Measurements from ENCODE around the gene CELF4.

The CELF4 gene

GRCh38 chr18:37447962-37448888 lies 117.4 kb downstream of the CELF4 start:
- no peak for DNase-seq

GRCh38 chr18:37445836-37446235 lies 119.8 kb downstream of the CELF4 start:
- DNase-seq: no peak

GRCh38 chr18:37445368-37445767 lies 120.2 kb downstream of the CELF4 start:
- DNase-seq: no peak

- no peak for DNase-seq
Observed at GRCh38 chr18:37443325-37444055, 122.1 kb downstream of the CELF4 start.

GRCh38 chr18:37442477-37442876 lies 123.1 kb downstream of the CELF4 start:
- DNase-seq: no peak

- no peak for DNase-seq
Observed at GRCh38 chr18:37441821-37442220, 123.8 kb downstream of the CELF4 start.

DNA sequence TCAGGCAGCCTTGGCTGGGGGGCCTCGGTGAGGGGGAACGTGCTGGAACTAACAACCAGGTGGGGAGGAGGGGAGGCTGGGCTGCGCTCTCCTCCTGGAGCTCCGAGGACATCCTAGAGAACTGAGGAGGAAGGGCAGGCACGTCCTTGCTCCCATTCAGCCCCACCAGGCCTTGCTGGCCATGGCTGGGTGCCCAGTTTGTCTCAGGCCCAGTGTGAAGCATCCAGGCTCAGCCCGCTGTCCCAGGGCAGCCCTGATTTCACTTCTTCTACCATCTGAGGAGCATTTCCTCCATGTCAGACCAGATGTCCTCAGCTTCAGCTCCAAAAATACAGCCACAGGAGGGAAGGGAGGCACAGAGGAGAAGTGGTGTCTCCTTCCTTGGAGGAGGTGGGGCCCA lies 125.4 kb downstream of the CELF4 start:
- DNase-seq: peak in 4 of 56 donors; percentile 2 to 36 (median 20)

- no peak for DNase-seq
Observed at GRCh38 chr18:37438417-37439180, 127.0 kb downstream of the CELF4 start.

DNA sequence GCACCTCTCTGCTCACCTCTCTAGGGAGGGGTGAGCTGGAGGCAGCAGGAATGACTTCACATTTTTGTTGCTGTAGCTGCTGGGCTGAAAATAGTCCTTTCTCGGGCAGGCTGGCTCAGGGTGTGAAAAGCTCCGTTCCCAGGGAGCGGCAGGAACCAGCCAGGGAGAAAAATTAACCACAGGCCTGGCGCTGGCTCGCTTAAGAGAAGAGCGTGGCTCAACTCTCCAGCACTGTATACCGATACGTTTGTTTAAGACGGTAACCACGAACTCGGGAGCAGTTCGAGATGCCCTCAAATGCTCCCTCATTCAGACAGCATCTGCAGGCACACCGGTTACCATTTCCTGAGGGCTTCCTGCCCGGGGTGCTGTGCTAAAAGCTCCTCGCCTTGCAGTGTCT lies 129.6 kb downstream of the CELF4 start:
- peak in 23 of 56 donors; percentile 10 to 68 (median 41) for DNase-seq

GRCh38 chr18:37435150-37435867 lies 130.3 kb downstream of the CELF4 start:
- peak in 3 of 56 donors; percentile 4 to 39 (median 25) for DNase-seq

DNA sequence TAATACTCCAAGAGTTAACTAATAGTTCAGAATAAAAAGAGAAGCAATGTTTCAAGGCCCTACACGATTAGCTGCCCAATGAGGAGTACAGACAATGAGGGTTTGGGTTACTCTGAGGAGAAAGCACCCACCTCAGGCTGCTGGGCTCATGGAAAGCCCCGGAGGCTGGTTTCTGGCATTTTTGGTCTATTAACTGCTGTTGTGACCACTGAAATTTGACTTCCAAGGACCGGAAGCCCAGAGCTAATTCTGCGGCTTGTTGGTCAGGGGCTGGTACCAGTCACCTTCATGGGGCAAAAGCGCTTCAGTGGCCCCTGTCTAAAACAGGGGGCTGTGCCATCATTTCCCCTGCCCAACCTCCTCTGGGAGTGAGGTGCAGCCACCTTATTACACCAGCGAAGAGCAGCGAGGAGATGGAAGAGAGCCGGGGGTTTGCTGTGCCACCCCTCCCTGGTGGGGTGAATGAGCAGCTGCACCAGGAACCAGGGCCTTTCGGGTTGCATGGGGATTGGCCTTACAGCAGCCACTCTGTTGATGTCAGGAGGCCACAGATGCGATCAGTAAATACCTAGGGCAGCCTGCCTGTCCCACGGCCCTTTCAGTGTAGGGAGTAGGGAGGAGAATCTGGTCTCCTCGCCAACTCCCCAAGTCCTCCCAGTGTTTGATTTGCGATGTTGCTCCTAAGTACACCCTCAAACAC lies 131.3 kb downstream of the CELF4 start:
- DNase-seq: no peak

DNA sequence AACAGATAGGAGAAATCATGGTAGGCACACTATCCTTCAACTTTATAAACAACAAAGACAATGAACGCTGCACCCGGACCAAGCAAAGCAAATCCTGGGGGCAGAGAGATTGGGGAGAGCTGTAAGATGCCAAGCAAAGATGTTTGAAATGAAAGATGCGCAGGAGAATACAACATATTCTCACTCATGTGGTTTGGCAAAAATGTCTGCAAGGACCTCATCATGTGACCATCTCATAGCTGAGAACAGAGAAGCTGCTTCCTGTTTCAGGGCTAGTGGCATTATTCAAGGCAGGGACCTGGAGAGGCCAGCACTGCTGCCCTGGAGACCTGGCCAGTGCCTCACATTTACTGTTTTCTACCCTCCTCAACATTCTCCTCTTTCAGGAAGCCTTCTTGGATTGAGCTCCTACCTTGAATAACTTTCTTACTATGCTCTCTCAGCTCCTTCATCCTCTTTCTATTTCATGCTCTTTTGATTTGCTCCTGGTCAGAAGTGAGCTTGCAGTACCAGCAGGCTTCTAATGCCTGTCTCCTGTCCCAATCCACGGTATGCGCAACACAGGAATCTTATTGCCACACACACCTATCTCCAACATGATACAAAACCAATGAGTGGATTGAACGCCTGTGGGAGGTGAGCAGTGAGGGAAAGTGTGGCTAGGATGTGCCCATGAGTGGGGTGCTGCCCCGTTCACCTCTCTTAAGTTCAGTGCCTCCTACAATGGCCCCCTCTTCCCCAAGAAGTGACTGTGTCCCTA lies 133.0 kb downstream of the CELF4 start:
- no peak for DNase-seq

- DNase-seq: no peak
Observed at GRCh38 chr18:37430357-37431076, 135.1 kb downstream of the CELF4 start.

- DNase-seq: peak in 3 of 56 donors; percentile 8 to 49 (median 13)
Observed at GRCh38 chr18:37429791-37430190, 135.8 kb downstream of the CELF4 start.

DNA sequence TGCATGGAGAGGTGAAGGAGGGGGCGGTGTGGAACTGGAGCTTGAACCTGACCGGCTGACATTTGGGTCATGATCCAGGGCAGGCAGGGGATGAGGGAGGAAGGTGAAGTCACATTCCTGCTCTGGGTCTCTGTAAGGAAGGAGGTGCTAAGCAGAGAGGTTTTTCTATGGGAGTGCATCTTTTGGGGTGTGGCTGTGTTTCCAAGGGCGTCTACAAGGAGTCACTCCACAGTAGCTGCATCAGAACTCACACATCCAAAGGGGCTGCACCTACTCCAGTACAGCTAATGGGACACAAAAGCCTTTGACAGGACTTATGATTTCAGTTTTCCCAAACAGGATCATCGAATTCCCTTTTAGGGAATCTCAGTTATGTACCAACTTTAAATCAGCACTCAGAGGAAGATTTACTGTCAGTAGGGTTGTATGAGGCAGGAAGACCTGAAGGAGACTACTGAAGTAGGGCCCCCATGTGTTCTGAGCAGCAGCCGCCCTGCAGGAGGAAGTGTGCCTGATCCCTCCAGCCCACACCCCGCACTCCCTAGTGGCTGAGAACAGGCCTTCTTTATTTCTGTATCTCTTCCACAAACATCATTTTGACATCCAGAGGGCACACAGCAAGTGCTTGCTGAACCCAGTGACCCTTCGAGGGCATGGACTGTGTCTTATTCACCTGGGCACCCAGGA lies 137.2 kb downstream of the CELF4 start:
- DNase-seq: no peak

DNA sequence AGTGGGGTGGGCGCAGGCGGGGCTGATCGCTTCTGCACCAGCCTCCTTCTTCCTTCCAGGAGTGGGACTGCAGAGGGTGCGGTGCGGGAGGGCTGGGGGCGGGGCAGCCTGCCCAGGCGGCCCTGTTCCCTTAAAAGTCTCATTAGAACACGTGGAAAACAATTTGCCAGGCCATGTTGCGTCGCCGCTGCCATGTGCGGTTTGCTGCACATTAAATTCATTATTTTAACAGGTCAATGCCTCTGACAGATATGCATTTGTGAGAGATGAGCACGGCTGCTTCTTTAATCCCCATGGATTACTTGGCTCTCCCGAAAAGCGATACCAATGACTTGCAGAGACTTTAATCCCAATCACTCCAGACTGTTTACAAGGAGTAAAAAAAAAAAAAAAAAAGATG lies 139.0 kb downstream of the CELF4 start:
- no peak for DNase-seq

DNA sequence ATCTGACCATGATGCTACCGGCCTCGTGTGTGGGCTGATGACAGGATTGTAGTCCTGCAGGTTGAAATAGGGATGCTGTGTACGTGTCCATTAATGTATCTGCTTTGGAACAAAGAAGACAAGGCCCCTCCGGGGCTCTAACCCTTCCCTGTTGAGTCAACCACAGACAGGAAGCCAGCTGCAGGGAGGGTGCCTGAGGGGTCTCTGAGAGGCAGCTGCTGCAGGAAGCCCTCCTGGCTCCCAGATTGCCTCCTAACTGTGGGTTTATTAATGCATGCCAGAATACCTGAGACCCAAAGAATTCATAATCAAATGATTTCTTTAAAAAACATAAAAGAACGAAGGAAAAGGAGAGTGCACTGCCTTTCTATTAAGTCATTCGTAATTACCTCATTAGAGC lies 140.4 kb downstream of the CELF4 start:
- DNase-seq: no peak

DNA sequence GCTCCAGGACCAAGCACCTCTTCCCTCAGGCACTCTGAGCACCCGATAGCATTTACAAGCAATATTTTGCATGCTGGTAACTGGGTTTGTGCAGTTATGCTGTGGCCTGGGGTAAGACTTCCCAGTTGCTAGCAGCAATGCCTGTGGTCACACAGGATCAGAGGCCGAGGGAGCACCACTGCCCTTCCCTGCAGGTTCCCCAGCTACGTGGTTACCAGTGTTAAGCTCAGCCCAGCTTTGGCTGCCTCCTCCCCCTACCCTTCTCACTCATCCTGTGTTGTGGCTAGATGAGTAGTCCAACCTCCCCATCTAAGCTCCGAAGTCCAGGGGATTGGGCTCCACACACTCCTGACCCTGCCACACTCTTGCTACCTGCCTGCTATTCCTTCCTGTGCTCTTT lies 141.1 kb downstream of the CELF4 start:
- no peak for DNase-seq

All from amygdala (tissue), 56 donors.